ENCODE measurements around the gene GP9.
A peak's percentile ranks its signal among the peaks of the same experiment; 100 is the strongest.

The GP9 gene

DNA sequence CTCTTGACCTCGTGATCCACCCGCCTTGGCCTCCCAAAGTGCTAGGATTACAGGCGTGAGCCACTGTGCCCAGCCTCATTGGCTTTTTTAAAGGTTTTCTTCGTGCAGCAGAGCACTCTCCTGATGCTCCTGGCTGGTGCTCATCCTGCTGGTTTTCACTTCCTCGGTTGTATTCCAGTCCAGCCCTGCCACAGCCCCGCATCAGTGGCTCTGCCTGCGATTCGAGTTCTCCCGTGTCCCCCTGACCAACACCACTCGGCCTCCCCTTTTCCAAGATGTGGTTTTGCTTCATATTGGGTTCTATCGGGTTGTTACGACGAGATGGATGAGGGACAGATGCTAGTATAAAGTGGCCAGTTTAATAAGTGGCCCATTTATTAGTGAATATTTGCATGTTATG, 31.7 kb upstream of the GP9 start:
- intact Hi-C loops (cut with DNase I; ENCODE audit: low total_unique reads) = no loop called here
- TF ChIP-seq, protein P1, sequence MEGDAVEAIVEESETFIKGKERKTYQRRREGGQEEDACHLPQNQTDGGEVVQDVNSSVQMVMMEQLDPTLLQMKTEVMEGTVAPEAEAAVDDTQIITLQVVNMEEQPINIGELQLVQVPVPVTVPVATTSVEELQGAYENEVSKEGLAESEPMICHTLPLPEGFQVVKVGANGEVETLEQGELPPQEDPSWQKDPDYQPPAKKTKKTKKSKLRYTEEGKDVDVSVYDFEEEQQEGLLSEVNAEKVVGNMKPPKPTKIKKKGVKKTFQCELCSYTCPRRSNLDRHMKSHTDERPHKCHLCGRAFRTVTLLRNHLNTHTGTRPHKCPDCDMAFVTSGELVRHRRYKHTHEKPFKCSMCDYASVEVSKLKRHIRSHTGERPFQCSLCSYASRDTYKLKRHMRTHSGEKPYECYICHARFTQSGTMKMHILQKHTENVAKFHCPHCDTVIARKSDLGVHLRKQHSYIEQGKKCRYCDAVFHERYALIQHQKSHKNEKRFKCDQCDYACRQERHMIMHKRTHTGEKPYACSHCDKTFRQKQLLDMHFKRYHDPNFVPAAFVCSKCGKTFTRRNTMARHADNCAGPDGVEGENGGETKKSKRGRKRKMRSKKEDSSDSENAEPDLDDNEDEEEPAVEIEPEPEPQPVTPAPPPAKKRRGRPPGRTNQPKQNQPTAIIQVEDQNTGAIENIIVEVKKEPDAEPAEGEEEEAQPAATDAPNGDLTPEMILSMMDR (IDR thresholded peaks at IDR 0.05) = no peak
- no peaks in the 10 kb centered on the region for H3K27me3 ChIP-seq
- no peak overlapping the region for H3K4me3 ChIP-seq
- no peaks in the 10 kb centered on the region for H3K9me3 ChIP-seq
- DNase-seq = peak in 1 of 2 donors; percentile 31
- no peak overlapping the region for H3K27ac ChIP-seq
- no peaks in the 10 kb centered on the region for H3K36me3 ChIP-seq
- peaks cover 0 to 13% (median 10%) of the 10 kb centered on the region in 4 donors for H3K4me1 ChIP-seq

DNA sequence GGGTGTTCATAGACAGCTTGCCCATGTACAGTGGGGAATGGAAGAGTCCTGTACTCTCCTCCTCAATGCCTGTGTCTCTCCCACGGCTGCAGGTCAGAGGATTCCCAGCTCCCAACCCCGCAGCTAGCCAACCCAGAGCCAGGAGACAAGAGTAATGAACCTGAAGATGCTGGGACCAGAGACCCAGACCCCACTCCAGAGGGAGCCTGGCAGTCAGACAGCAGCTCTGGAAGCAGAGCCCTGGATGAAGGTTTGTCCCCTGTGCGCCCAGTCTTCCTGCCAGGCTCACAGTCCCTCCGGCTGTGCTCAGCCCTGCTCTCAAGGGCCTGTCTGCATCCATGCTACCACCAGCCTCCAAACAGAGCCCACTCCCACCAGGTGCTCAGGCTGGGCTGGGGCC, 30.0 kb upstream of the GP9 start:
- intact Hi-C loops (cut with DNase I; ENCODE audit: low total_unique reads) = loop anchor here (10.0 kb wide), 1 partner anchor 64 kb away; no protein-coding TSS in a partner anchor
- no peaks in the 10 kb centered on the region for H3K27me3 ChIP-seq
- no peaks in the 10 kb centered on the region for H3K9me3 ChIP-seq
- H3K4me3 ChIP-seq = no peak overlapping the region
- no peak overlapping the region for H3K27ac ChIP-seq
- TF ChIP-seq, protein P1 (IDR thresholded peaks at IDR 0.05) = no peak
- peak in 1 of 2 donors; percentile 32 for DNase-seq
- peaks cover 0 to 13% (median 10%) of the 10 kb centered on the region in 4 donors for H3K4me1 ChIP-seq
- no peaks in the 10 kb centered on the region for H3K36me3 ChIP-seq

DNA sequence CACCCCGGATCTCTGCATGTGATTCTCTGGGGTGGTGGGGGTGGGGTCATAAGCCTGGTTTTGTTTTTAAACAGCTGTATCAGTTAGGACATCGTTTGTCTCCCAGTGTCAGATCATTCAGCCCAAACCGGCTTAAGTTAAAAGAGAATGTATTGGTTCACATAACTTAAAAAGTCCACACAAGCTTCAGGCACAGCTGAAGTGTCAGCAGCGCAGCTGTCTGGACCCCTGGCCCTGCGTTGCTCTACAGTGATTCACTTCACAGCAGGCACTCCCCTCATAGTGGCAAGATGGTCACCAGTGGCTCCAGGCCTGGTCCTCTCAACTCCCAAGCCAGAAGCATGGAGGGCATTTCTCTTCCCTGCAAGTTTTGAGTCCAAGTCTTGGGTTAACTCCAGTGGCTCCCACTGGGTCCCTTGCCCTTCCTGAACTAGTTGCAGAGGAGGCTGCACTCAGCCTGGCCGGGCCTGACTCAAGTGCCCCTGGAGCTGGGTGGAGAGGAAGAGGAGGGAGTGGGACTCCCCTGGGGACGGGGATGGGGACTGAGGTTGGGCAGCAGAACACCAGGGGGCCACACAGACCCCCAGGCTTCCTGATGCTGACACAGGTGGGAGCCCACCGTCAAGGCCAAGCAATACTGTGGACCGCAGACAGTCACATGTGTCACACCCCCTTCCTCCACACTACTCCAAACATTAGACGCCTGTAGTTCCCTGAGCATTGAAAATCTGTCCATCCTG, 28.9 kb upstream of the GP9 start:
- H3K4me3 ChIP-seq = no peak overlapping the region
- intact Hi-C loops (cut with DNase I; ENCODE audit: low total_unique reads) = loop anchor here (10.0 kb wide), 1 partner anchor 63 kb away; no protein-coding TSS in a partner anchor
- no peak overlapping the region for H3K27ac ChIP-seq
- no peaks in the 10 kb centered on the region for H3K9me3 ChIP-seq
- H3K27me3 ChIP-seq = no peaks in the 10 kb centered on the region
- H3K36me3 ChIP-seq = no peaks in the 10 kb centered on the region
- TF ChIP-seq, protein P1 (IDR thresholded peaks at IDR 0.05) = no peak
- DNase-seq = peak in 1 of 2 donors; percentile 47
- H3K4me1 ChIP-seq = peaks cover 0 to 8% (median 6%) of the 10 kb centered on the region in 4 donors

DNA sequence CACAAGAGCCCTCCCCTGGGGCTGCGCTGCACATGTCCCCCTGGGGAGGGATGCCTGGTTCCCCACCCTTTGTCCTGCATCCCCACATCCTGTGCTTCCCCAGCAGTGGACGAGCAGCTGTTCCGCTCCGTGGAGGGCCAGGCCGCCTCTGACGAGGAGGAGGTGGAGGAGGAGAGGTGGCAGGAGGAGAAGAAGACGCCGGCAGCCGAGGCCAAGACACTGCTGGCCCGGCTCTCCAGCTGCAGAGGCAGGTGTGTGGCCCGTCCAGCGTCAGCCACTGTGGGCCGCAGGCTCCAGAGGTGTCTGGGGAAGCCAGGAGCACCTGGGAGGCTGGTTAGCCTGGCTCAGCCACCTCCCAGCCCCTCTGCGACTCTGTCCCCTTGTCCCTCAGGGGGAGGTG, 27.9 kb upstream of the GP9 start:
- intact Hi-C loops (cut with DNase I; ENCODE audit: low total_unique reads) = loop anchor here (10.0 kb wide), 1 partner anchor 62 kb away; no protein-coding TSS in a partner anchor
- no peaks in the 10 kb centered on the region for H3K4me1 ChIP-seq
- H3K27ac ChIP-seq = no peak overlapping the region
- H3K9me3 ChIP-seq = no peaks in the 10 kb centered on the region
- H3K4me3 ChIP-seq = no peak overlapping the region
- TF ChIP-seq, protein P1 (IDR thresholded peaks at IDR 0.05) = no peak
- no peak for DNase-seq
- no peaks in the 10 kb centered on the region for H3K27me3 ChIP-seq
- no peaks in the 10 kb centered on the region for H3K36me3 ChIP-seq

DNA sequence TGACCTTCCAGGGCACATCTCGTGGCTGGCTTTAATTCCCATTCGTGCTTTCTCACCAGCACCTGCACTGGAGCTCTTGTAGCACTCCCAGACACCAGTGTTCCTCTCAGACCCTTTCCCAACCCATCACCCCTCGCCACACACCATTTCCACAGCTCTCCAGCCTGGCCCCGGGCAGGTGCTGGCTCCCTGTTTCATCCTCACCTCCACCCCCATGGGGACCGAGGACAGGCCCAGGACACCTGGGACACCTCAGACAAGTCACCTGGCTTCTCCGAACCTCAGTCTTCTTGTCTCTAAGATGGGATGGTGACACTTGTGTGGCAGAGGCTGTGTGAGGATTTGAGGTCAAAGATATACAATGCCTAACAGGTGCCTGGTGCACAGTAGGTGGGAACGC, 27.4 kb upstream of the GP9 start:
- DNase-seq = peak in 1 of 2 donors; percentile 51
- Histone ChIP-seq H3K27me3 (no peaks in the 10 kb centered on the region), H3K27ac (no peak overlapping the region), H3K36me3 (no peaks in the 10 kb centered on the region), H3K9me3 (no peaks in the 10 kb centered on the region), H3K4me1 (no peaks in the 10 kb centered on the region), H3K4me3 (no peak overlapping the region)
- TF ChIP-seq, protein P1 (IDR thresholded peaks at IDR 0.05) = no peak
- intact Hi-C loops (cut with DNase I; ENCODE audit: low total_unique reads) = loop anchor here (10.0 kb wide), 1 partner anchor 62 kb away; no protein-coding TSS in a partner anchor

Measured in tibial artery (tissue), 4 donors.